CD4-positive, alpha-beta T cell treated with Interferon alpha-2 for 1 hour (primary cell): ENCODE measurements around the gene ZNF25.
"Not testable (repeated sequence)": the region's sequence is repeated elsewhere in the genome, so short reads cannot be mapped to it uniquely, and the experiment has no call there.

Source experiments
- DNase-seq, 2 donors: peaks; one replicate each; pipeline ENCODE4 v3.0.0-alpha.2; 2020 to 2022

Gene ZNF25

GRCh38 chr10:37976091-37976879 is at the start of gene ZNF25:
Gene ZNF25 (minus strand): TSS chr10:37976647. CDS start chr10:37971722, 4,925 bp downstream.
- DNase-seq = peak; percentile 99

DNA sequence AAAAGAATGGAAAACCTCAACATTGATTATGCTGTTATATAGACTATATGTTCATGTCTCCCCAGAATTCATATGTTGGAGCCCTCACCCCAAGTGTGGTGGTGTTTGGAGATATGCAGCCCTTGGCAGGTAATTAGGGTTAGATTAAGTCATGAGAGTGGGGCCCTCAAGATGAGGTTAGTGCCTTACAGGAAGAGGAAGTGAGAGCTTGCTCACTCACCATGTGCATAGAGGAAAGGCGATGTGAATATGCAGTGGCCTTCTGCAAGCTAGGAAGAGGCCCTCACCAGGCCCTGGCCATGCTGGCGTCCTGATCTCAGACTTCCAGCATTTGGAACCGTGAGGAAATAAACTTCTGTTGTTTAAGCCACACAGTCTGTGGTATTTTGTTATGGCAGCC is 48.8 kb upstream of the ZNF25 start:
- DNase-seq = no peak

DNA sequence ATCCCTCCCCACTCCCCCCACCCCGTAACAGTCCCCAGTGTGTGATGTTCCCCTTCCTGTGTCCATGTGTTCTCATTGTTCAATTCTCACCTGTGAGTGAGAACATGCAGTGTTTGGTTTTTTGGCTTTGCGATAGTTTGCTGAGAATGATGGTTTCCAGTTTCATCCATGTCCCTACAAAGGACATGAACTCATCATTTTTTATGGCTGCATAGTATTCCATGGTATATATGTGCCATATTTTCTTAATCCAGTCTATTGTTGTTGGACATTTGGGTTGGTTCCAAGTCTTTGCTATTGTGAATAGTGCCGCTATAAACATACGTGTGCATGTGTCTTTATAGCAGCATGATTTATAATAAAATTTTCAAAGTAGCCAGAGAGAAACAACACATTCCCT is 42.7 kb upstream of the ZNF25 start:
- not testable (repeated sequence) for DNase-seq

DNA sequence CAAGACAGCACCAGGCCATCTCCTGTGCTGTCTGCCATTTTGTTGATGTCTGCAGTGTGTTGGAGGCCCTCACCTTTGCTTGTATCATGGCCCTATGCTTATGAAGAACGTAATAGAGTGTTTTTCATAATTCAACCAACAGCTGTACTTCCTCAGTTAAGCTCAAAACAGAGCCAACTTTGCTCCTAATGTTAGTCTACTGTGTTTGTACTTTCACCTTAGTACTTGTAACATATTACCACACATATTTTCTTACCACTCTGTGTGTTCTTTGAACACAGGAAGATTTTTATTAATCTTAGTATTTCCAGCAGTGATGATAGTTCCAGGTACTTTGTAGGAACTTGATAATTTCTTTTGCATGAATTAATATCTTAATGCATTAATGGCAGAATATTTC is 39.9 kb upstream of the ZNF25 start:
- no peak for DNase-seq

DNA sequence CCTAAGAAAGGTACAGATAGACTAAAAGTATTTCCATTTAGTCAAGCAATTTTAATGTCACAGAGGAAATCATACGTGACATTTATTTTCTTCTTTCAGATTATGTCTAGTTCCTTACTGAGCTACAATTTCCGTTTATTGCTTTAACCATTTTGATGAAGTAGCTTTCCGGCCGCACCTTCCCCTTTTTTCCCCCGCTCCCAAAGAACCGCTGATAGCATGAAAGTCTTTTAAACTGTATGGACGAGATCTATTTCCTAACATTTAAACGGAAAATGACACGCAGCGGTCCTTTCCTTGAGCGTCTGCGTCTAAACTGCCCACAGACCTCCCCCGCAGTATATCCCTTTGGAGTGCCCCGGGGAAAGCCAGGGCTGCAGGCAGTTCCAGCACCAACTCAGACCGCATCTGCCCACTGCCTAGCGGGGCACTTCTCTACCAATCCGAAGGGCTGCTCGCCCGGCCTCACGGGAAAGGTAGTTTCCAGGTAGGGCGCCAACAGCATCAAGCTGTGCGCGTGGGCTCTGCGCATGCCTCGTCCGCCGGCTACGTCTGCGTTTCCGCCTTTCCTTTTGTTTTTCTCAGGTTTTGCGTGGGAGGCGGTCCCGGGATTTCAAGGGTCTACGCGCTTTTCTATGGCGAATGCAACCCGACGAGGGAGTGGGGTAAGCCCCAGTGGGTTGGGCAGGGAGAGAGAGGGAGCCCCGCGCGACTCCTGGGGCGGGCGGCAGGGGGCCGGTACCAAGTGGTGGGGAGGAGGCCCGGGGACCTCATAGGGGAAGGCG is 33.9 kb upstream of the ZNF25 start, which contains the start of gene ZNF33A:
ZNF33A (plus strand) TSS at position 557 of the 785 bp plus-strand sequence. CDS start 1,667 bp downstream, outside the sequence.
- DNase-seq = peak; percentile 91 to 94

GRCh38 chr10:38007991-38008390 is 31.5 kb upstream of the ZNF25 start:
- no peak for DNase-seq

GRCh38 chr10:38007551-38007950 is 31.1 kb upstream of the ZNF25 start:
- no peak for DNase-seq

DNA sequence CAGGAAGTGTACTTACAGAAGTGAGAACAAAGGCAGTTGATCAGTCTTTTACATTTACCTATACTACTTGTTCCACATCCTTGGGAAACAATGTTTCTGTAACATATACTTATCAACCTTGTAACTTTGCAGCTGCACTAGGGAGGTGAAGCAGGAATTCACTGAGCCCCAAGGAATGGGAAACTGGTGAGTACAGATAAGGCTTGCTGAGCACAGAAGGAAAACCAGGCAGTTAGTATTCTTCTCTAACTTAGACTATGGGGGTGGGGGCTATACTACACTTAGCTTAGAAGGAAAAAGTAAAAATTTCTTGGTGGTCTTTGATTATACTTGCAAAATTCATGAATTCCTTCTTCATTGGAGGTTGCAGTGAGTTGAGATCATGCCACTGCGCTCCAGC is 27.1 kb upstream of the ZNF25 start:
- no peak for DNase-seq

GRCh38 chr10:38003026-38003425 is 26.6 kb upstream of the ZNF25 start:
- no peak for DNase-seq

GRCh38 chr10:38000474-38000873 is 24.0 kb upstream of the ZNF25 start:
- DNase-seq = not testable (repeated sequence)

- not testable (repeated sequence) for DNase-seq
Measured at GRCh38 chr10:37998920-37999319, 22.5 kb upstream of the ZNF25 start.

- no peak for DNase-seq
Measured at GRCh38 chr10:37992083-37992482, 15.6 kb upstream of the ZNF25 start.

- no peak for DNase-seq
Measured at GRCh38 chr10:37991655-37992054, 15.2 kb upstream of the ZNF25 start.

GRCh38 chr10:37976880-37977203 is 395 bp upstream of the ZNF25 start:
- no peak for DNase-seq

DNA sequence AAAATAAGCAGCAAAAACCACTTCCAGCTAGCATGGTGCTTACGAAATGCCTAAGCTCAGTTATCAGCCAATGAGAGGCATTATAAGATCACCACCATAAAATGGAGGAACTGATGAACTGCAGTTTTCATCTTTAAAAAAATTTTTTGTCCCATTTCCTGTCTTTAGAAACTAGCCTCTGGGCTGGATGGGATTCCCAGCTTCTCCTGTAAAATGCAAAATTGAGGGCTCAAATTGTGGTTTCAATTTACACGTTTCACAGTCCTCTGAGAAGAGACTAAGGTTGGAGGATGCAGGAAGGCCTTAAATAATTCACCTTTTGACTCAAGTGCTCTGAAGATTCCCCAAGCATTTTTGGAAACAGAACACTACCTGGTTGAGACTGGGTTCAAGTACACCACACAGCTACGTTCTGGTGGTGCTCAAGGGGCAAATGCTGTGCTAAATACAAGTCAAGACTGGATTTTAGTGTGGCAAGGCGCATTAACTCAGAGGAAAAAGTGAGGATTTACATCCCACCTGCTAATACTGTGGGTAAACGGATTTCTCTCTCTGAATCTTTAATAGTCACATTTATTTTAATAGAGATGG is 951 bp downstream of the ZNF25 start:
- peak in 1 of 2 donors; percentile 37 for DNase-seq

DNA sequence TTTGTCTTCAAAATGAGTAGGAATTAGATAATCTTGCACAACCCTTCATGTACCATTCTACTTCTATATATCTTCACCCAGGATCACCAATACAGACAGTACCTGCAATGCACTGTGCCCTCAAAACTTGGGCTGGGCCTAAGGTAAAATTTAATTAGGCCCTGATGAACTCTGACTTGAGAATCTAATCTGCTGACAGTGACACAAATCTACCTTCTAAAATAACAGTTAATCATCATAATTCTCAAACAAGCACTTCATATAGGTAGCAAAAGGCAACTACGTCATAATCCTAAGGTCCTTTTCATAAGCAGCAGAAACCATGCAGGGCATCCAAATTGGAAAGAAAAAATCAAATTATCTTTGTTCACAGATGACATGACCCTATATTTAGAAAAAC is 4.1 kb downstream of the ZNF25 start:
- no peak for DNase-seq

GRCh38 chr10:37965006-37965405 is 11.4 kb downstream of the ZNF25 start:
- DNase-seq = no peak

DNA sequence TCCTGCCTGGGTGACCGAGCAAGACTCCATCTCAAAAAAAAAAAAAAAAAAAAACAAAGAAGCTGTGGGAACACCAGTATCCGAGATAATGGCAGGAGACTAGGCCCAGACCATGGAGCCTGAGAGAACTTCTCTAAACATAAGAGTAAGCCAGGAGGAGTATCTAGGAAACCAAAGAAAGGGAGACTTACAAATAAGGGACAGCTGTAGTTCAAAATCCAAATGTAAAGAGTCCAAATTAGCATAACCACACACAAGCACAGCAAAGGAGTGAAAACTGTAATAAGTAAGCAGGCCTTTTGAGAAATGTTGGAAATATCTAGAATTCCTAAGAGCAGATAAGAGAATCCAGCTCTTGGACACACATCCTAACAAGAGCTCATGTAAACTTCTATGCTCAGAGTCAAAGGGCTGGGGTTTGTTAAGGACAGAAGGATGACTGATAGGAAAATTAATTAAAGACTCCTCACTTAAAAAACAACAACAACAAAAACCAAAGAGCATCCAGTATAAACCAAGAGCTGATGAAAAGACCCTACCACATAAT is 15.8 kb downstream of the ZNF25 start:
- no peak for DNase-seq

GRCh38 chr10:37957841-37958240 is 18.6 kb downstream of the ZNF25 start:
- DNase-seq = no peak

- no peak for DNase-seq
Measured at GRCh38 chr10:37952926-37953325, 23.5 kb downstream of the ZNF25 start.

- DNase-seq = no peak
Measured at GRCh38 chr10:37952043-37952755, 24.2 kb downstream of the ZNF25 start.

DNA sequence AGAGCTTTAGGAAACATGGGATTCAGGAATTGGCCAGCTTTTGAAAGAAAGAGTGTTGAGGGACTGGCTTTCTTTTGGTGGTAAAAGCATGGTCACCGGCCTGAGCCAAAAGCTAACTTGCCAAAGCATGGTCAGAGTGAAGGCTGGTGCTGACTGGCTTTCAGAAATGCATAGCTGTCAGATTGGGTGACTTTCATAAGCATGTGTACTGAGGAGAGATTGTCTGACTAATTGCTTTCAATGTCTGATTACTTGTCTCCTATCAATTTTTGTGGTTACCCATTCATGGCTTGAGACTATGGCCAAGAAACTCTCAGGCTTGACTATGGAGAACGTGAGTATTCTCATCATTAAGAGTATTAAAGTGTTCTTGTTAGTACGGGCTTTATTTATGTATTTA is 28.2 kb downstream of the ZNF25 start:
- no peak for DNase-seq

DNA sequence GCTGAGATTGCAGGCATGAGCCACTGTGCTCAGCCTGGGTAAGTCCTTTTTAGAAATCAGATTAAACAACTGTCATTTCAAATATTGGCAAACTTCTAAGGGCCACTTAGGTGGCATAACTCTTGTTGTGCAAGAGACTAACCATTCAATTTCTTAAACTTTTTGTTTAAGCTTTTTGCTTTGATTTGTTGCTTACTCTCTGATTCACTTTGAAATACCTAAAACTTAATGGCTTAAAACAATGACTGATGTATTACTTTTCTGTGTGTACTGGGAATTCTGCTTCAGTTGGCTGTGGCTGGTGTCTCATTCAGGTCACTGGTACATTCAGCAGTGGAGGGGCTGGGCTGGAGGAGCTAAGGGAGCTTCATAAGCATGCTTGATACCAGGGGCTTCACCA is 28.9 kb downstream of the ZNF25 start:
- DNase-seq = no peak
